Prostate gland (tissue), 2 donors: ENCODE results near the gene EBF3. TPM values are rescaled to one million over a fixed set of nuclear protein-coding genes. Genes with fewer than 3 reads are reported as not detected.

Experiments used
- DNase-seq: peaks from one replicate; pipeline ENCODE4 v3.0.0-alpha.2; 2019; ENCODE audit warnings: low spot score
- H3K27ac ChIP-seq, 2 donors: fragments of 200-600 bp; sonication (generic); 2 replicates each; pipeline ENCODE4 v1.5.1; 2017 to 2019
- H3K27me3 ChIP-seq: fragments of 200-600 bp; sonication (generic); replicated peaks from 2 replicates; pipeline ENCODE4 v1.5.1; 2019; ENCODE audit not compliant: insufficient read depth
- H3K36me3 ChIP-seq, 2 donors: fragments of 200-600 bp; sonication (generic); 1 replicate in 1 of 2; 2 replicates in 1 of 2; pipeline versions ENCODE4 v1.5.1 to v1.8.1; 2017 to 2019
- H3K4me1 ChIP-seq: fragments of 200-600 bp; sonication (generic); replicated peaks from 2 replicates; pipeline ENCODE4 v1.5.1; 2019
- H3K4me3 ChIP-seq, 2 donors: fragments of 200-600 bp; sonication (generic); 2 replicates each; pipeline ENCODE4 v1.5.1; 2017 to 2019
- H3K9me3 ChIP-seq: fragments of 200-600 bp; sonication (generic); 2 replicates; pipeline ENCODE4 v1.5.1; 2017
- POLR2A ChIP-seq: fragments of 450-650 bp; IDR thresholded peaks from one replicate; pipeline ENCODE4 v1.6.1; 2016; ENCODE audit warnings: antibody characterized with exemption, mild to moderate bottlenecking
- POLR2AphosphoS5 ChIP-seq: sonication (generic); formaldehyde crosslinking; IDR thresholded peaks from one replicate; pipeline ENCODE4 v1.6.1; 2017; ENCODE audit warnings: antibody characterized with exemption
- WGBS: methylation state at CpG from one replicate; pipeline ENCODE4 v1.1.5; 2018; 5-methylcytosine and 5-hydroxymethylcytosine counted together
- intact Hi-C: fragments of 100-400 bp; cut with DNase I; formaldehyde crosslinking; loops from one replicate; pipeline ENCODE4 v1.14.2; 2022
- total RNA-seq, 2 donors: library from RNA; depleted of rRNA; stranded (reverse); fragments of >200 nt; gene quantifications; one replicate each; pipeline ENCODE4 v1.1.0, GENCODE V29; 2016
- TF ChIP-seq, protein P1 (sequence below), 4 experiments: fragments of 200-600 bp in 2 of 4; fragments of 450-650 bp in 2 of 4; sonication (generic) in 2 of 4; IDR thresholded peaks; 1 replicate in 3 of 4; 2 replicates in 1 of 4; pipeline ENCODE4 v1.5.1; 2016 to 2019; ENCODE audit warnings: antibody characterized with exemption in 4 of 4, mild to moderate bottlenecking in 2 of 4, moderate library complexity in 2 of 4

The EBF3 gene
- total RNA-seq, 2 donors from 2014 or later: 1.5 to 7.8 TPM

DNA sequence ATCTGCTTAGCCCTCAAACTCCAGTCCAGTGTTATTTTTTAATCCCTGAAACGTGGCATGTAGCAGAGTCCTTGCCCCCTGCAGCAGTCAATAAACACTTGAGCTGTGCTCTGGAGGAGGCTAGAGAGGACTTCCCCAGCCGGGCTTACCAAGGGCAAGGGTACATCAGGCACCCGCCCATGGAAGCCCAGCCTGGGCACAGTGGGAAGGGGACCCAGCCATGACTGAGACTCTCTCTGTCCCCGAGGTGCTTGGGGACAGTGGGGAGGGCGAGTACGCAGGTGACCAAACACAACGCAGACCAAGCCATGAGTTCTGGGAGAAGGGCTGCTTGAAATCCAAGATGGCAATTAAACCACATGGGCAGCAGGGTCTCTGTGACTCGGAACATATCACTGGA is 45.2 kb downstream of the EBF3 start:
- Histone ChIP-seq H3K27me3 (no peaks in the 10 kb centered on the region), H3K4me1 (no peaks in the 10 kb centered on the region), H3K27ac (no peak overlapping the region), H3K4me3 (no peak overlapping the region), H3K9me3 (no peaks in the 10 kb centered on the region), H3K36me3 (no peaks in the 10 kb centered on the region)
- DNase-seq: no peak
- intact Hi-C loops: no loop called here
- TF ChIP-seq, protein P1, sequence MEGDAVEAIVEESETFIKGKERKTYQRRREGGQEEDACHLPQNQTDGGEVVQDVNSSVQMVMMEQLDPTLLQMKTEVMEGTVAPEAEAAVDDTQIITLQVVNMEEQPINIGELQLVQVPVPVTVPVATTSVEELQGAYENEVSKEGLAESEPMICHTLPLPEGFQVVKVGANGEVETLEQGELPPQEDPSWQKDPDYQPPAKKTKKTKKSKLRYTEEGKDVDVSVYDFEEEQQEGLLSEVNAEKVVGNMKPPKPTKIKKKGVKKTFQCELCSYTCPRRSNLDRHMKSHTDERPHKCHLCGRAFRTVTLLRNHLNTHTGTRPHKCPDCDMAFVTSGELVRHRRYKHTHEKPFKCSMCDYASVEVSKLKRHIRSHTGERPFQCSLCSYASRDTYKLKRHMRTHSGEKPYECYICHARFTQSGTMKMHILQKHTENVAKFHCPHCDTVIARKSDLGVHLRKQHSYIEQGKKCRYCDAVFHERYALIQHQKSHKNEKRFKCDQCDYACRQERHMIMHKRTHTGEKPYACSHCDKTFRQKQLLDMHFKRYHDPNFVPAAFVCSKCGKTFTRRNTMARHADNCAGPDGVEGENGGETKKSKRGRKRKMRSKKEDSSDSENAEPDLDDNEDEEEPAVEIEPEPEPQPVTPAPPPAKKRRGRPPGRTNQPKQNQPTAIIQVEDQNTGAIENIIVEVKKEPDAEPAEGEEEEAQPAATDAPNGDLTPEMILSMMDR (IDR thresholded peaks at IDR 0.05): no peak
- TF ChIP-seq POLR2A: no peak
- no peak for TF ChIP-seq POLR2AphosphoS5
- 95% methylated on average over 8 of the region's 8 CpGs for WGBS

DNA sequence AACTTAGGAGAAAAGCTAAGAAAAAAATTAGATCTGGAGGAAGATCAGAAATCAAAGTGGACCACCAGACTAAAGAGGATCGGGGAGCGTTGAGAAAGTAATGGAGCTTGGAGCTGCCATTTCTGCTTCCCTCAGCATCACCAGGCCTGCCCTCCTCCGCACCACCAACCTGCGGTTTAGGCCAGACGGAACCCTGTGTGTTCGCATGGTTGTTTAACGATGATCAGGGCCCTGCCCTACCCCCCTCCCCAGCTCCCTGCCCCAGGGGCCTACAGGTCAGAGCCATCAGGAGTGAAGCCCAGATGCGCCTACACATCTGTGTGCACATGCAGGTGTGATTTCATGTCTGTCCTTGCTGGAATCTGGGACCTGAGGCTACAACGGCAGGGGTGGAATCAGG is 45.7 kb downstream of the EBF3 start:
- H3K4me1 ChIP-seq: no peaks in the 10 kb centered on the region
- no peak overlapping the region for H3K27ac ChIP-seq
- DNase-seq: no peak
- 95% methylated on average over 9 of the region's 9 CpGs for WGBS
- no peaks in the 10 kb centered on the region for H3K27me3 ChIP-seq
- no peaks in the 10 kb centered on the region for H3K9me3 ChIP-seq
- no peaks in the 10 kb centered on the region for H3K36me3 ChIP-seq
- intact Hi-C loops: no loop called here
- TF ChIP-seq POLR2AphosphoS5: no peak
- TF ChIP-seq POLR2A: no peak
- TF ChIP-seq, protein P1 (IDR thresholded peaks at IDR 0.05): no peak
- H3K4me3 ChIP-seq: no peak overlapping the region

DNA sequence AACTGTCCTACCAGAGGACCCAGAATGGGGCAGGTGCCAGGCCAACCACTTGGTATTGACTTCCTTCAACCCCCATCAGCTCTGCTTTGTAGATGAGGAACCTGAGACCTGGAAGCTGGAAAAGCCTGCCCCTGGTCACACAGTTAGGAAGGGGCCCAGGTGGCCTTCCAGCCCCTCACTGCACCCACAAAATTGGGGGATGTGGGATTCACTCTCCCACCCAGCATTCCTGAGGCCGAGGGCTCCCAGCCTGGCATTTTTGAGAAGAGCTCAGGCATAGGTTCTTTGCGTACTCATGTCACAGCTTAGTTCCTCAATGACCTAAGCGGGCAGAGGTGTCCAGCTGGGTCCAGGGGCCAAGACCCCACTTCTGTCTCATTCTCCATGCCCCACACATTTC is 46.1 kb downstream of the EBF3 start:
- intact Hi-C loops: no loop called here
- Histone ChIP-seq H3K4me3 (no peak overlapping the region), H3K36me3 (no peaks in the 10 kb centered on the region), H3K9me3 (no peaks in the 10 kb centered on the region), H3K27me3 (no peaks in the 10 kb centered on the region), H3K4me1 (no peaks in the 10 kb centered on the region), H3K27ac (no peak overlapping the region)
- DNase-seq: no peak
- WGBS: 96% methylated on average over 3 of the region's 3 CpGs
- TF ChIP-seq, protein P1 (IDR thresholded peaks at IDR 0.05): no peak
- no peak for TF ChIP-seq POLR2AphosphoS5
- no peak for TF ChIP-seq POLR2A

DNA sequence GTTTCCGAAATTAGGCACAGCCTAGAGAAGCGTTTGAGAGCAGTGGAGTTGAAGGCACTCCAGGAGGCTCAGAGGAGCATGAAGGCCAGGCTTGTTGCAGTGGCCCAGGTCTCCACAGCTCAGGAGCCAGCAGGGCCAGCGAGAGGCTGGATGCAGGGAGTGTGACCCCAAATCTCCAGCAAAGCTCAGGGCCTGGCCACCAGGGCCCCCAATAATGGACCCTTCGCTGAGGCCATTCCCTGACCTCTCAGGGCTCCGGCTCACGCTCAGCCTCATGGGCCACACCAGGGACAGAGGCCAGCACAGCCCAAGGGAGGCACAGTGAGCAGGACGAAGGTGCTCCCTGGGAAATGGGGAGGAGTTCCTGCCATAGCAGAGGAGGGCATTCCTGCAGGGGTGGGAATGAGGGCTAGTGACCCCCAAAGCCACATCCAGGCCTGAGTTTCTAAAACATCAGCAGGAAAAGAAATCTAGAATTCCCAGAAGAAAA is 47.5 kb downstream of the EBF3 start:
- Histone ChIP-seq H3K36me3 (no peaks in the 10 kb centered on the region), H3K9me3 (no peaks in the 10 kb centered on the region), H3K4me3 (no peak overlapping the region), H3K27ac (no peak overlapping the region), H3K27me3 (no peaks in the 10 kb centered on the region), H3K4me1 (no peaks in the 10 kb centered on the region)
- 92% methylated on average over 7 of the region's 7 CpGs for WGBS
- no peak for TF ChIP-seq POLR2AphosphoS5
- TF ChIP-seq, protein P1 (IDR thresholded peaks at IDR 0.05): no peak
- TF ChIP-seq POLR2A: no peak
- DNase-seq: no peak
- intact Hi-C loops: no loop called here

DNA sequence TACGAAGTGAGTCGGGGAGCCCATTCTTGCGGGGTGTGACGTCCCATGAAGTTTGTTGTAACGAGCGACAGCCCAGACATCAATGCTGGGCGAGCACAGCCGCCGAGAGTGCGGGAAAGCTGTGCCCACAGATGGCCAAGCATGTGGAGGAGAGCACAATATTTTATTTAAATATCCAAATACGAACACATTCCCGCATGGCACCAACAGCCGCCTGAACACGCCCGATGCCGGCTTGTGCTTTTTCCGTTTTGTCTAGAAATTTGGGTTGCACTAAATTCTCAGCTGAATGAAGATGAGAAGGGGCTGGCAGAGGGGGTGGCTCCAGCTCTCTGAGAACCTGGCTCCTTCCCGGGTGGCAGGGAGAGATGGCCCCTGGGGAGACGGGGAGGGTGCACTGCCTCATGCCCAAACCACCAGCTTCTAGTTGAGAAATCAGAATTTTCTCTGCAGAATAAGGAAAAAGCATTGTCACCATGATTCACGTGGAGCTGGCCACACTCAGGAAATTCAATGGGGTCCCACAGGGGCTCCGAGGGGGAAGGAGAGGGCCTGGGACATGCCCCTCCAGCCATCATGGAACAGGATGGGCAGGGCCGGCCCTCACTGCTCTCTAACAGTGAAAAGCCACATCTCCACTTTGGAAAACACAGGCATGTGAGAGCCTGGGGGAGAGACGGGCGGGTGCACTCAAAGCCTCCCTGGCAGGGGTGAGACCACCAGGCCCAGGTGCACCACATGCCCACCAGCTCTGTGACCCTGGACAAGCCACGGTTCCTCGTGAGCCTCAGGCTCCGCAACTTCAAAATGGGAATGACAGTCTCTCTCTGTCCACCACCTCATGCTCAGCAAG is 48.3 kb downstream of the EBF3 start:
- intact Hi-C loops: no loop called here
- TF ChIP-seq POLR2AphosphoS5: no peak
- 90% methylated on average over 27 of the region's 27 CpGs for WGBS
- H3K36me3 ChIP-seq: no peaks in the 10 kb centered on the region
- H3K27me3 ChIP-seq: no peaks in the 10 kb centered on the region
- no peaks in the 10 kb centered on the region for H3K4me1 ChIP-seq
- no peak overlapping the region for H3K27ac ChIP-seq
- H3K9me3 ChIP-seq: no peaks in the 10 kb centered on the region
- no peak overlapping the region for H3K4me3 ChIP-seq
- no peak for DNase-seq
